SIG-M5 (cell line): ENCODE data around the gene CTSE.
"Not testable (repeated sequence)": the region's sequence is repeated elsewhere in the genome, so short reads cannot be mapped to it uniquely, and the experiment has no call there.

Experiments
- DNase-seq: peaks from one replicate; lab custom pipeline; 2025; lab: John Stamatoyannopoulos, UW

The CTSE gene

GRCh38 chr1:206014601-206015000, 9.1 kb downstream of the CTSE start:
- DNase-seq: no peak

- no peak for DNase-seq
Measured at GRCh38 chr1:206013026-206013795, 10.5 kb downstream of the CTSE start.

GRCh38 chr1:206012086-206012859, 11.4 kb downstream of the CTSE start:
- DNase-seq: peak; percentile 99

GRCh38 chr1:206011057-206011456, 12.6 kb downstream of the CTSE start:
- DNase-seq: no peak

GRCh38 chr1:206010060-206010459, 13.6 kb downstream of the CTSE start:
- no peak for DNase-seq

- no peak for DNase-seq
Measured at GRCh38 chr1:206006946-206007345, 16.7 kb downstream of the CTSE start.

GRCh38 chr1:206005778-206006180, 17.9 kb downstream of the CTSE start:
- DNase-seq: no peak

- DNase-seq: no peak
Measured at GRCh38 chr1:206005234-206005633, 18.5 kb downstream of the CTSE start.

GRCh38 chr1:206004826-206005225, 18.9 kb downstream of the CTSE start:
- no peak for DNase-seq

- DNase-seq: no peak
Measured at GRCh38 chr1:206003854-206004800, 19.6 kb downstream of the CTSE start.

- DNase-seq: peak; percentile 52
Measured at GRCh38 chr1:206002871-206003801, 20.6 kb downstream of the CTSE start, which contains the start of gene RAB7B. Gene RAB7B (minus strand): TSS chr1:206003395. CDS start chr1:205994135, 9,260 bp downstream.

- no peak for DNase-seq
Measured at GRCh38 chr1:206002160-206002559, 21.5 kb downstream of the CTSE start.

GRCh38 chr1:206001476-206001888, 22.2 kb downstream of the CTSE start:
- peak; percentile 87 for DNase-seq

GRCh38 chr1:206000641-206001339, 22.9 kb downstream of the CTSE start:
- no peak for DNase-seq

- DNase-seq: no peak
Measured at GRCh38 chr1:205998457-205999241, 25.0 kb downstream of the CTSE start.

- not testable (repeated sequence) for DNase-seq
Measured at GRCh38 chr1:205996641-205997040, 27.1 kb downstream of the CTSE start.

GRCh38 chr1:205994346-205994745, 29.3 kb downstream of the CTSE start:
- DNase-seq: no peak

GRCh38 chr1:205993068-205993467, 30.6 kb downstream of the CTSE start:
- DNase-seq: no peak

- DNase-seq: no peak
Measured at GRCh38 chr1:205992218-205992882, 31.3 kb downstream of the CTSE start.
